GM19455 (cell line): ENCODE measurements around the gene ELANE.
"Not testable (repeated sequence)": the region's sequence is repeated elsewhere in the genome, so short reads cannot be mapped to it uniquely, and the experiment has no call there.

Experiments
- ATAC-seq: cut with Tn5 transposase; IDR thresholded peaks from one replicate; pipeline ENCODE4 v1.9.1; 2021; ENCODE audit not compliant: unreplicated experiment

ELANE gene

DNA sequence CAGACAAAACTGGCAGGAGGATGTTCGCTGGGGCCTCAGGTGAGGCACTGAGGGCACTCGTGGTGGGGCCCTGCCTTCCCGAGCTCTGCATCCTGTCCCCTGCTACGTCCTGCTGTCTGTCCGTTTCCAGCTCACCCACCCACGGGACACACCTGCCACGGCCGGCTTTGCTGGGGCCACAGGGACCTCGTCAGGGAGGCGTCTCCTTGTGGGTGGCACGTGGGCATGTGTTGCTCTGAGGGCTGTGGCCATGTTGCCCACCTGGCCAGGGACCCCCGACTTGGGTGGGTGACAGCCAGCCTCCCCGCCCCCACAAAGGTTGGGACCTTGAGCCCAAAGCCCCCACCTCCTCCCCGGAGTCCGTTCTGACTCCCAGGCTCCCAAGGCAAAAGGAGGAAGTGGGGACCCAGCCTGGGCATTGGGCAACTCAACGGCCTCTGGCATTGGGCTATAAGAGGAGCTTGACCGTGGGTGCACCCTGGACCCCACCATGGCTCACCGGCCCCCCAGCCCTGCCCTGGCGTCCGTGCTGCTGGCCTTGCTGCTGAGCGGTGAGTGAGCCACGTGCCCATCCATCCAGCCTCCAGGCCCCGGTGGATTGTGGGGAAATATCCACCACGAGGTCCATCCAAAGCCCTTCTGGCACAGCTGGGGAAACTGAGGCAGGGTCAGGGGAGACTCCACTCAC is 11.4 kb upstream of the ELANE start, which contains the start of gene PRTN3:
Gene PRTN3 (plus strand): TSS at position 481 of the 688 bp plus-strand sequence. CDS start 10 bp downstream, at position 491.
- no peak for ATAC-seq

DNA sequence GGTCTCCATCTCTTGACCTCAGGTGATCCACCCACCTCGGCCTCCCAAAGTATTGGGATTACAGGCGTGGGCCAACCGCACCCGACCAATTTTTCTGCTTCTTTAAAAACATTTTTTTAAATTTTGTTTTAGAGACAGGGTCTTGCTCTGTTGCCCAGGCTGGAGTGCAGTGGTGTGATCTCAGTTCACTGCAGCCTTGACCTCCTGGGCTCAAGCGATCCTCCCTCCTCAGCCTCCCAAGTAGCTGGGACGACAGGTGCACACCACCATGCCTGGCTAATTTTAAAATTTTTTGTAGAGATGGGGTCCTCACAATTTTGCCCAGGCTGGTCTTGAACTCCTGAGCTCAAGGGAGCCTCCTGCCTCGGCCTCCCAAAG is 9.3 kb upstream of the ELANE start:
- not testable (repeated sequence) for ATAC-seq

DNA sequence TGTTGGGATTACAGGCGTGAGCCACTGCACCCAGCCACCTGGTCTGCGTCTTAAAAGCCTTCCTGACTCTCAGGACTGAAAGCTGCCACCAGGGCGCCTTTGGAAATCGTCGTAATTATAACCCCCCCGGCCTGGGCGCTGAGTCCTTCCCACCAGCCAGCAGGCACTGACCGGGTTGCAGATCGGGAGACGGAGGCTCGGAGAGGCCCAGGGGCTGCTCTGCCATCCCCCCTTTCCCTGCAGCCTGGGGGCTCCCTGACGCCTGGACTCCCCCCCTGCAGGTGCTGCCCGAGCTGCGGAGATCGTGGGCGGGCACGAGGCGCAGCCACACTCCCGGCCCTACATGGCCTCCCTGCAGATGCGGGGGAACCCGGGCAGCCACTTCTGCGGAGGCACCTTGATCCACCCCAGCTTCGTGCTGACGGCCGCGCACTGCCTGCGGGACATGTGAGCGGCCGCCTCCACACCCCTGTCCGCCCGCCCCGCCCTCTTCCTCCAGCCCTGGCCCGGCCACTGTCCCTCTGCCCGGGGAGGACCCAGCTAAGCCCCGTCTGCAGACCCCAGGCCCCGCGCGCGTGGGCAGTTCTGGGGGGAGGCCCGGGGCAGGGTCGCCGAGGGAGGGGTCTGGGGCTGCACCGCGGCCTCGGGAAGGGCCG is 8.8 kb upstream of the ELANE start:
- ATAC-seq = no peak

DNA sequence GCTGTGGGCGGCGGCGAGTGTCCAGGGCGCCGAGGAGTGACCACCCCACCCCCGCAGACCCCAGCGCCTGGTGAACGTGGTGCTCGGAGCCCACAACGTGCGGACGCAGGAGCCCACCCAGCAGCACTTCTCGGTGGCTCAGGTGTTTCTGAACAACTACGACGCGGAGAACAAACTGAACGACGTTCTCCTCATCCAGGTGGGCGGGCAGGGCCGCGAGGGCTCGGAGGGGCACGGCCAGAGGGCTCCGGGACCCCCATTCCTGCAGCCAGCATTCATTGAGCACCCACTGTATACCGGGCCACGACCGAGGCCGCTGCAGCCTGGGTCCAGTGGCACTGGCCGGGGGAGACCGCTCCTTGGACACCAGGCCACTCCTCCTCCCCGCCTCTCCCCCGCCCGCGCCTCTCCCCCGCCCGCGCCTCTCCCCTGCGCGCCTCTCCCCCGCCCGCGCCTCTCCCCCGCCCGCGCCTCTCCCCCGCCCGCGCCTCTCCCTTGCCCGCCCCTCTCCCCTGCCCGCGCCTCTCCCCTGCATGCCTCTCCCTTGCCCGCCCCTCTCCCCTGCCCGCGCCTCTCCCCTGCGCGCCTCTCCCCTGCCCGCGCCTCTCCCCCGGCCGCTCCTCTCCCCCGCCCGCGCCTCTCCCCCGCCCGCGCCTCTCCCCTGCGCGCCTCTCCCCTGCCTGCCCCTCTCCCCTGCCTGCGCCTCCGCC is 8.1 kb upstream of the ELANE start:
- no peak for ATAC-seq

DNA sequence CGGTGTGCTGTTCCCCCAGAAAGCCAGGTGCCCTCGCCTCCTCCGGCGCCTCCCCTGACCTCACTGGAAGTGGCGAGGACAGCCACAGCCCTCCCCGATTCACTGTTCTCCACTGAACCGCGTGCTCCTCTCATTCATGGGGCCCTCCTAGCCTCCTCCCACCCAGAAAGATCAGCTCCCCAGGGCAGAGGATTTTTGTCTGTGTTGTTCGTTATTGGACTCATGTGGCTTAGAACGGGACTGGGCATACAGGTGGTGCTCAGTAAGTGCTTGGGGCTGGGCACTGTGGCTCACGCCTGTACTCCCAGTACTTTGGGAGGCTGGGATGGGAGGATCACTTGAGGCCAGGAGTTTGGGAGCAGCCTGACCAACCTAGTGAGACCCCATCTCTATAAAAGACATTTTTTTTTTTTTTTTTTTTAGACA is 7.5 kb upstream of the ELANE start:
- ATAC-seq = no peak

DNA sequence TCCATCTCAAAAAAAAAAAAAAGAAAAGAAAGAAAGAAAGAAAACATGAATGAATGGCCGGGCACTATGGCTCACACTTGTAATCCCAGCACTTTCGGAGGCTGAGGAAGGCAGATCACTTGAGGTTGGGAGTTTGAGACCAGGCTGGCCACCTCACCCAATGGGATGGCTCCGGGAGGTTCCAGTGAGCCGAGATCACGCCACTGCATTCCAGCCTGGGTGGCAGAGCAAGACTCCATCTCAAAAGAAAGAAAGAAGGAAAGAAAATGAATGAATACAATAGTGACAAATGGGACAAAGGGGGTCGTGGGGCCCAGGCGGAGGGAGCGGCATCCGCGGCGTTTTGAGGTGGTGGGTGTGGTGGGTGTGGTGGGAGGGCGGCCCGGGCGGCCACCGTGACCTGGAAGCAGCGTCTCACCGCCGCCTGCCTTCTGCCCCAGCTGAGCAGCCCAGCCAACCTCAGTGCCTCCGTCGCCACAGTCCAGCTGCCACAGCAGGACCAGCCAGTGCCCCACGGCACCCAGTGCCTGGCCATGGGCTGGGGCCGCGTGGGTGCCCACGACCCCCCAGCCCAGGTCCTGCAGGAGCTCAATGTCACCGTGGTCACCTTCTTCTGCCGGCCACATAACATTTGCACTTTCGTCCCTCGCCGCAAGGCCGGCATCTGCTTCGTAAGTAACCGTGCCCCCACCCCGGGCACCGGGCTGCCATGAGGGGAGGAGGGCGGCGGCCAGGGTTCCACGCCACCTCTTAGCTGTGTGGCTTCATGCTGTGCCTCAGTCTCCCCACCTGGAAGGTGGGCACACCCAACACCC is 6.2 kb upstream of the ELANE start:
- no peak for ATAC-seq

DNA sequence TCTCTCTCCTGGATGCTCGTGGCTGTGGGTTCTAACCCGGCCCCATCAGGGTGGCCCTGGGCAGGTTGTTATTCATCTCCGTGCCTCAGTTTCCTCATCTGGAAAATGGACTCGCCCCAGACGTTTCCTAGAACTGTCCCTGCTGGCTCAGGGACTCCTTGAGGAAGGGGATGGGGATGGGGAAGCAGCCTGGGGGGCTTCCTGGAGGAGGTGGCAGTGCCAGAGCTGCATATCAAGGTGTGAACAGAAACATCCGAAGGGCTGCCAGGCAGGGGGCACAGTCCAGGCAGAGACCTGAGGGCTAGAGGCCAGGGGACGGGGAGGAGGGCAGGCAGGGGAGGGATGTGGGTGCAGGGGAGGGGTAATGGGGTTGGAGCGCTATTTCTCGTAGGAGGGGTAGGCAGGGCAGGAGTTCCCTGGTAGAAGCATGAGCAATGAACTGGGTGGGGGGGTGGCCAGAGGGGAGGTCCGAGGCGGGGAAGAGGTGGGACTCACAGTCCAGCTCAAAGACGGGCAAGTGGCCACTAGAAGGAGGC is 3.6 kb upstream of the ELANE start:
- ATAC-seq = no peak

DNA sequence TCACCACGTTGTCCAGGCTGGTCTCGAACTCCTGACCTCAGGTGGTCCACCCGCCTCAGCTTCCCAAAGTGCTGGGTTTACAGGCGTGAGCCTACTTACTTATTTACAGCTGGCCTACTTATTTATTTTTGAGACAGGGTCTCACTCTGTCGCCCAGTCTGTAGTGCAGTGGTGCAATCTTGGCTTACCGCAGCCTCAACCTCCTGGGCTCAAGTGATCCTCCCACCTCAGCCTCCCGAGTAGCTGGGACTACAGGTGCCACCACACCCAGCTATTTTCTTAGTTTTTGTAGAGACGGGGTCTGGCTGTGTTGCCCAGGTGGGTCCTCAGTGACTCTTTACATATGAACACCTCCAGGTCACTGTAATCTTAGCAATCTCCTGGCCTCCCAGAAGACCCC is 2.9 kb upstream of the ELANE start:
- ATAC-seq = not testable (repeated sequence)

DNA sequence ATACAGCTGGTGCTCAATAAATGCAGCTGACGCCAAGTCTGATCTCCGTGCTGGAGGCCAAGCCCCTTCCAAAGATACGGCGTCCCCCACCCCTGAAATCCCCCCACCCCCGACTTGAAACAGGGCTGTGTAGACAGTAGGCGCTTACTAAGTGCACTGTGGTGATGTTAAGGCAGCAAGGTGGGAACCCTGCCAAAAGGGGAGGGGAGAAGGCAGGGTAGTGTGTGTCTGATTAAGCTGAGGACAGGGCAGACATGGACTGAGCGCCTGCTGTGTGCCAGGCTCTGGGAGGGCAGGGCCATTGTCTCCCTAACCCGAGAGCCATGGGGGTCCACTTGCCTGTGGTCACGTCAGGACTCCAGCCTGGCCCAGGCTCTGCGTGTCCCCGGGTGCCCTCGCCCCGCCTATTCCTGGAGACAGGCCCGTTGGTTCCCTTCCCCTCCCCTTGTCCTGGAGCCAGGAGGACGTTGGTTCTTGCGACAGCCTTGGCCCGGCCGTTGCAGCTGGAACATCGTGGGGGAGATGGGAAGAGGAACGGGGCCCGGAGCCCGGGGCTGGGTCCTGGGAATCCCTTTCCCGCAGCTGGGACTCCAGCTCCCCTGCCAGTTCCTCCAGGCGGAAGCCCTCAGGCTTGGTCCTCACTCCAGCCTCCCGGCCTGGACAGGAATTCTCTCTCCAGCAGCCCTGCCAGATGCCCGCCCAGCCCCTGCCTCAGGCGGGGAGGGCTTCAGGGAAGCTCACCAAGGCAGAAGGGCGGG is 1.7 kb upstream of the ELANE start:
- no peak for ATAC-seq

DNA sequence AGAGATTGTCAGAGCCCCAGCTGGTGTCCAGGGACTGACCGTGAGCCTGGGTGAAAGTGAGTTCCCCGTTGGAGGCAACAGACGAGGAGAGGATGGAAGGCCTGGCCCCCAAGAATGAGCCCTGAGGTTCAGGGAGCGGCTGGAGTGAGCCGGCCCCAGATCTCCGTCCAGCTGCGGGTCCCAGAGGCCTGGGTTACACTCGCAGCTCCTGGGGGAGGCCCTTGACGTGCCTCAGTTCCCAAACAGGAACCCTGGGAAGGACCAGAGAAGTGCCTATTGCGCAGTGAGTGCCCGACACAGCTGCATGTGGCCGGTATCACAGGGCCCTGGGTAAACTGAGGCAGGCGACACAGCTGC is 1.1 kb upstream of the ELANE start:
- ATAC-seq = no peak

DNA sequence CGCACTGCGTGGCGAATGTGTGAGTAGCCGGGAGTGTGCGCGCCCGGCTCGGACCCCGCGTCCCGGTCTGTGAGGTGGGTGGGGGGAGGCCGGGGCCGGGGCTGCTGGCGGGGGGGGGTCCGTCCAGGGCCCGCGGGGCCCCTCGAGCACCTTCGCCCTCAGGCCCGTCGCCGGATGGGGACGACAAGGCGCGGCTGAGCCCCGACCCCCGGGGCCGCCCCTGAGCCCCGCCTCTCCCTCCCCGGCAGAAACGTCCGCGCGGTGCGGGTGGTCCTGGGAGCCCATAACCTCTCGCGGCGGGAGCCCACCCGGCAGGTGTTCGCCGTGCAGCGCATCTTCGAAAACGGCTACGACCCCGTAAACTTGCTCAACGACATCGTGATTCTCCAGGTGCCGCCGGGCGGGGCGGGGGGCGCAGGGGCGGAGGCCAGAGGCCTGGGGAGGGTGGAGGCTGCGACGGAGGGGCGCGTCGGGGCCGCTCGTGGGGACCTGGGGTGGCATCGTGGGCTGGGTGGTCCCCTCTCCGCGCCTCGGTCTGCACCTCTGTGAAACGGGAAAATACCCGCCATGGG is 997 bp downstream of the ELANE start:
- no peak for ATAC-seq

DNA sequence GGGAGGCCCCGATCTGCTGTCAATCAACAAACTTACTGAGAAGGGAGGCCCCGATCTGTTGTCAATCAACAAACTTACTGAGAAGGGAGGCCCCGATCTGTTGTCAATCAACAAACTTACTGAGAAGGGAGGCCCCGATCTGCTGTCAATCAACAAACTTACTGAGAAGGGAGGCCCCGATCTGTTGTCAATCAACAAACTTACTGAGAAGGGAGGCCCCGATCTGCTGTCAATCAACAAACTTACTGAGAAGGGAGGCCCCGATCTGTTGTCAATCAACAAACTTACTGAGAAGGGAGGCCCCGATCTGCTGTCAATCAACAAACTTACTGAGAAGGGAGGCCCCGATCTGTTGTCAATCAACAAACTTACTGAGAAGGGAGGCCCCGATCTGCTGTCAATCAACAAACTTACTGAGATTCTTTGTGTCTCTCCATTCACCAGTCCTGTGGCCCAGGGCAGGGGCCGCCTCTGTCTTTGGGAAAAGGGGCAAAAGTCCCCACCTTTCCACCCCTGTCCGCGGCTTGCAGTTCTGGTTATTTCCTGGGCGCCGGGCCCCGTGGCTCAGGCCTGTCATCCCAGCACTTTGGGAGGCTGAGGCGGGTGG is 1.6 kb downstream of the ELANE start:
- ATAC-seq = not testable (repeated sequence)

DNA sequence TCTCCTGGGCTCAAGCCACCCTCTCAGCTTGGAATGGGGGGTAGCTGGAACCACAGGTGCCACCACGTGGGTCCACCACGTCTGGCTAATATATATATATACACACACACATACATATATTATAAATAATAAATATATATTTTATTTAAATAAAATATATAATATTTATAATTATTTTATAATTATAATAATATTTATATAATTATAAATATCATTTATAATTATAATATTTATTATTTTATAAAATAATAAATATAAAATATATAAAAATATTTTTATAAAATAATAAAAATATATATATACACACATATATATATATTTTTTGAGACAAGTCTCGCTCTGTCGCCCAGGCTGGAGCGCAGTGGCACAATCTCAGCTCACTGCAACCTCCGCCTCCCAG is 2.4 kb downstream of the ELANE start:
- no peak for ATAC-seq

DNA sequence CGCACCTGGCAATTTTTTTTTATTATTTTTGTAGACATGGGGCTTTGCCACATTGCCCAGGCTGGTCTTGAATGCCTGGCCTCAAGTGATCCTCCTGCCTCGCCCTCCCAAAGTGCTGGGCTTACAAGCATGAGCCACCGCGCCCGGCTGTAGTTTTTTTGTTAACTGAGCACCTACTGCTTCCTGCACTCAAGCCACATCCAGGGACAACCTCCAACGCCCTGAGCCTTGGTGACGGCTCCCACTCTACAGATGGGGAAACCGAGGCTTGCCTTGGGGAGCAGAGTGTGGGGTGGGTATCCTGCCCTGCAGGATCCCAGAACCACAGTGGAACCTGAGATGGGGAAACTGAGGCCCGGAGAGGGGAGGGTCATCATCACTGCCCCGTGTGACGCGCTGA is 3.0 kb downstream of the ELANE start:
- no peak for ATAC-seq

DNA sequence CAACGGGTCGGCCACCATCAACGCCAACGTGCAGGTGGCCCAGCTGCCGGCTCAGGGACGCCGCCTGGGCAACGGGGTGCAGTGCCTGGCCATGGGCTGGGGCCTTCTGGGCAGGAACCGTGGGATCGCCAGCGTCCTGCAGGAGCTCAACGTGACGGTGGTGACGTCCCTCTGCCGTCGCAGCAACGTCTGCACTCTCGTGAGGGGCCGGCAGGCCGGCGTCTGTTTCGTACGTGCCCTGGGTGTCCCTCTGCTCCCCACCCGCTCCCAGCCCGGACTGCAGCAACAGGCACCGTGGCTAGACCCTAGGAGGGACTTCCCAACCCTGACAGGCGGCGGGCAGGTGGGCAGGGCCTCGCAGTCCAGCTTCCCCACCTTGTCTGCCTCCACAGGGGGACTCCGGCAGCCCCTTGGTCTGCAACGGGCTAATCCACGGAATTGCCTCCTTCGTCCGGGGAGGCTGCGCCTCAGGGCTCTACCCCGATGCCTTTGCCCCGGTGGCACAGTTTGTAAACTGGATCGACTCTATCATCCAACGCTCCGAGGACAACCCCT is 3.5 kb downstream of the ELANE start:
- no peak for ATAC-seq

DNA sequence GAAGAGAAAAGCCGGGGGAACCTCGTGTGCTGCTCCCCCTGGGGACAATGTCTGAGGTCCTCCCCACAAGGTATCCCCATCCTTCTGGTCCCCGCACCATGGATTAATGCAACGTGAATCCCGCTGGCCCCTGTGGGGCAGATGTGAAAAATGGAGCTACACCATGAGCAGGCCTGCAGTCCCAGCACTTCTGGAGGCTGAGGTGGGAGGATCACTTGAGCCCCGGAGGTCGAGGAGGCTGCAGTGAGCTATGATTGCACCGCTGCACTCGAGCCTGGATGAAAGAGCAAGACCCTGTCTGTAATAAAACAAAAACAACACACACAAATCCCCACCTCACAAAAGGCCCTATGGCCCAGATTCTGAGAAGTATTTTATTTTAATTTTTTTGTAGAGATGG is 6.2 kb downstream of the ELANE start:
- ATAC-seq = no peak

DNA sequence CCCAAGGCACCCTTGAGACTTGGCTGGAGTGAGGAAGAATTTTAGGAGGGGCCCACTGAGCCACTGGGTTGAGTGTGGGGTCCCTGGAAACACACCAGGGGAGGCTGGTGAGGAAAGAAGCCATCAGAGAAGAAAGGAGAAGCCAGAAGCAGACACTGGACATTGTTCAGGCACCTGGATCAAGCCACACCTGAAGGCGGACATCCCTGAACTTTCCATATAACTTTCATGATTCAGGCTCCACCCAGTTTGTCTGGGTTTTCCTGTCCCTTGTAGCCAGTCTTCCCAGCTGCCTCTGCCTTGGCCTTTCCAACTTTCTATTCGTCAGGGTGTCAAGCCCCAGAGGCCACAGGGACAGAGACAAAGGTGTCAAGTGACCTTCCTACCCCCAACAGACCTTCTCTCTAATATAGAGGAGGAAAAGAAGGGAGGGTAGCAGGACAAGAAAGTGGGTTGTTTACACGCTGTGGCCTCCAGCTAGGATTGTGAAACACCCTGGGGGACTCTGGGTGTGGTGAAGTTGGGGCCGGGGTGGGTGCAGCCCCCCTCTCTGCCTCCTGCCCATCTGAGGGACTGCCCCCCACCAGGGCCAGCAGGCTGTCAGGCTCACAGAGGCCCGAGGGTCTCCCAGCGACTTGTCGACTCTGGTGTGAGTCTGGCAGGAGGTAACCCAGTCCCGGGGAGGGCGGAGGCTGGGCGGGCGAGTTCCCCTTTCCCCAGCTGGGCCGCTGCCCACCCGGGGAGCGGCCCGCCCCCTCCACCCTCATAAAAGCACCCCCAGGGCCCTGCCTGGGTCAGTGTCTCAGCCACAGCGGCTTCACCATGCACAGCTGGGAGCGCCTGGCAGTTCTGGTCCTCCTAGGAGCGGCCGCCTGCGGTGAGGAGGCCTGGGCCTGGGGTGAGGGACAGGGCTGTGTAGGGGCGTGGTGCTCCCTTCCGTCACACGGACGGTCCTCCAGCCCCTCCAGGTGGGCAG is 7.1 kb downstream of the ELANE start, which contains the start of gene CFD:
Gene CFD (plus strand): TSS at position 797 of the 976 bp plus-strand sequence. CDS start 26 bp downstream, at position 823.
- ATAC-seq = no peak

DNA sequence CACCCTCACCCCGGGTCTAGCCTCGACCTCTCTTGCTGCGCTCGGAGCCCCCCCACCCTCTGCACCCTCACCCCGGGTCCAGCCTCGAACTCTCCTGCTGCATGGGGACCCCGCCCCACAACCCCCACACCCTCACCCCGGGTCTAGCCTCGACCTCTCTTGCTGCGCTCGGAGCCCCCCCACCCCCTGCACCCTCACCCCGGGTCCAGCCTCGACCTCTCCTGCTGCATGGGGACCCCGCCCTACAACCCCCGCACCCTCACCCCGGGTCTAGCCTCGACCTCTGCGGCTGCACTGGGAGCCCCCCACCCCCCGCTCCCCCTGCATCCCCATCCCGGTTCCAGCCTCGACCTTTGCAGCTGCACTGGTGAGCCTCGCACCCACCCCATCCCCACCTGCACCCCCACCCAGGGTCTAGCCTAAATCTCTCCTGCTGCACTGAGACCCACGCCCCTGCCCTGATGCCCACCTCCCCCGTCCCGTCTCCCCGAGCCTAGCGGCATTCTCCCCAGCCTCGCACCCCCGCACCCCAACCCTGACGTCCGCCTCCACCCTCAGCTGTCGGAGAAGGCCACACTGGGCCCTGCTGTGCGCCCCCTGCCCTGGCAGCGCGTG is 9.1 kb downstream of the ELANE start:
- ATAC-seq = no peak
